ENCODE data around the gene ATG7.

DNA sequence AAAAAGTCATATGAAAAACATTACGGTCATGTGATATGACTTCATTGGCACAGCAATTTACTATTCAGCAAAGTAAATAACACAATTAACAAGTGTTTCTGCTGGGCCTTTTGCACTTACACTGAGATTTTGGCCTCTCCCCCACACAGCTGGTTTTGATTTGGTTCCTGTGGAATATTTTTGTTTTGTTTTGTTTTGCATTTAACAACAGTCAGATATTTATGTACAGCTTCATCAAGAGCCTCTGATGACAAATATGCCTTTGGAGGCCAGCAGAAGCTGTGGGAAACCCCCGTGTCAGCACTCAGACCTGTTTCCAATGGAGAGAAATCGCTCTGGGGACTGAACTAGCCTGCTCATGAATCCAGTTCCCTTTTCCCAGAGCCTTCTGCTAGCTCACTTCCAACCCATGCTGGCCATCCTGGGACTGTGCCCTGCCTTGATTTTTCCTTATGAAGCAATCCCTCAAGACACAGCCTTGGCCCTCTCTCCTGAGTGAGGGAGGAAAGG lies 161.9 kb downstream of the ATG7 start:
- TF ChIP-seq, protein P1, sequence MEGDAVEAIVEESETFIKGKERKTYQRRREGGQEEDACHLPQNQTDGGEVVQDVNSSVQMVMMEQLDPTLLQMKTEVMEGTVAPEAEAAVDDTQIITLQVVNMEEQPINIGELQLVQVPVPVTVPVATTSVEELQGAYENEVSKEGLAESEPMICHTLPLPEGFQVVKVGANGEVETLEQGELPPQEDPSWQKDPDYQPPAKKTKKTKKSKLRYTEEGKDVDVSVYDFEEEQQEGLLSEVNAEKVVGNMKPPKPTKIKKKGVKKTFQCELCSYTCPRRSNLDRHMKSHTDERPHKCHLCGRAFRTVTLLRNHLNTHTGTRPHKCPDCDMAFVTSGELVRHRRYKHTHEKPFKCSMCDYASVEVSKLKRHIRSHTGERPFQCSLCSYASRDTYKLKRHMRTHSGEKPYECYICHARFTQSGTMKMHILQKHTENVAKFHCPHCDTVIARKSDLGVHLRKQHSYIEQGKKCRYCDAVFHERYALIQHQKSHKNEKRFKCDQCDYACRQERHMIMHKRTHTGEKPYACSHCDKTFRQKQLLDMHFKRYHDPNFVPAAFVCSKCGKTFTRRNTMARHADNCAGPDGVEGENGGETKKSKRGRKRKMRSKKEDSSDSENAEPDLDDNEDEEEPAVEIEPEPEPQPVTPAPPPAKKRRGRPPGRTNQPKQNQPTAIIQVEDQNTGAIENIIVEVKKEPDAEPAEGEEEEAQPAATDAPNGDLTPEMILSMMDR (IDR thresholded peaks at IDR 0.05; ENCODE audit: low read depth, low read length, poor library complexity, severe bottlenecking): no peak
- no peak for TF ChIP-seq EZH2phosphoT487 (IDR thresholded peaks at IDR 0.05; ENCODE audit: borderline replicate concordance, low read length)

All from DOHH2 (cell line).